Activated T-cell treated with anti-CD3 and anti-CD28 coated beads, Interleukin-2, amount 50 U/mL, for 4 hours (primary cell): Measurements from ENCODE around the gene C17orf58. TPM values are rescaled to one million over a fixed set of nuclear protein-coding genes. Genes with fewer than 3 reads are reported as not detected.
"Not testable (repeated sequence)": the region's sequence is repeated elsewhere in the genome, so short reads cannot be mapped to it uniquely, and the experiment has no call there.

ENCODE experiments used
- ATAC-seq, 2 donors: fragments of 200-7000 bp; cut with Tn5 transposase; one replicate each; pipeline ENCODE4 v1.10.0; 2021
- DNase-seq: peaks from one replicate; pipeline ENCODE4 v3.0.0-alpha.2; 2020
- H3K27me3 Mint-ChIP-seq: one replicate; pipeline ENCODE4 v1.8.0; 2021; ENCODE audit warnings: low read depth, mixed read lengths
- H3K36me3 Mint-ChIP-seq: one replicate; pipeline ENCODE4 v1.8.0; 2022; ENCODE audit warnings: mixed read lengths; ENCODE audit not compliant: insufficient read depth
- H3K4me1 Mint-ChIP-seq: one replicate; pipeline ENCODE4 v1.8.0; 2021; ENCODE audit warnings: low read depth, mixed read lengths
- H3K4me3 Mint-ChIP-seq: one replicate; pipeline ENCODE4 v1.8.0; 2021; ENCODE audit warnings: mild to moderate bottlenecking, moderate library complexity, mixed read lengths
- H3K9me3 Mint-ChIP-seq: one replicate; pipeline ENCODE4 v1.8.0; 2021; ENCODE audit warnings: mixed read lengths
- total RNA-seq, 3 donors: library from RNA; stranded (reverse); gene quantifications; one replicate each; pipeline ENCODE4 v1.2.1, GENCODE V29; 2021

The C17orf58 gene
- total RNA-seq, 3 donors from 2014 or later: 14.9 to 24.3 (median 19.2) TPM

DNA sequence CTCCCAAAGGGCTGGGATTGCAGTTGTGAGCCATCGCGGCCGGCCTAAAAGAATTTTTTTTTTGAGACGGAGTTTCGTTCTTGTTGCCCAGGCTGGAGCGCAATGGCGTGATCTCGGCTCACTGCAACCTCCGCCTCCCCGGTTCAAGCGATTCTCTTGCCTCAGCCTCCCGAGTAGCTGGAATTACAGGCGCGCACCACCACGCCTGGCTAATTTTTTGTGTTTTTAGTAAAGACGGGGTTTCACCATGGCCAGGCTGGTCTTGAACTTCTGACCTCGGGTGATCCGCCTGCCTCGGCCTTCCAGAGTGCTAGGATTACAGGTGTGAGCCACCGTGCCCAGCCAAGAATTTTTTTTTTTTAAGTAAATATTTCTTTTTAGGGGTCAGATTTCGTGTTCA, 22.2 kb upstream of the C17orf58 start:
- H3K4me1 Mint-ChIP-seq: peaks cover 11% of the 10 kb centered on the region
- H3K4me3 Mint-ChIP-seq: not testable (repeated sequence)

GRCh38 chr17:68016838-68017237, 20.6 kb upstream of the C17orf58 start:
- Mint-ChIP-seq H3K9me3 (no peaks in the 10 kb centered on the region), H3K4me3 (no peak overlapping the region), H3K36me3 (no peaks in the 10 kb centered on the region), H3K4me1 (peaks cover 11% of the 10 kb centered on the region), H3K27me3 (peaks cover 2% of the 10 kb centered on the region)
- DNase-seq (no peak), ATAC-seq (no peak)

More for the DNA sequence above, 22.2 kb upstream of the C17orf58 start:
- H3K9me3 Mint-ChIP-seq, H3K27me3 Mint-ChIP-seq, H3K36me3 Mint-ChIP-seq, DNase-seq, ATAC-seq: not testable (repeated sequence)

GRCh38 chr17:68015081-68015723, 18.9 kb upstream of the C17orf58 start:
- DNase-seq (no peak), ATAC-seq (no peak)
- Mint-ChIP-seq H3K27me3 (peaks cover 2% of the 10 kb centered on the region), H3K9me3 (no peaks in the 10 kb centered on the region), H3K4me3 (no peak overlapping the region), H3K4me1 (peaks cover 11% of the 10 kb centered on the region), H3K36me3 (no peaks in the 10 kb centered on the region)

DNA sequence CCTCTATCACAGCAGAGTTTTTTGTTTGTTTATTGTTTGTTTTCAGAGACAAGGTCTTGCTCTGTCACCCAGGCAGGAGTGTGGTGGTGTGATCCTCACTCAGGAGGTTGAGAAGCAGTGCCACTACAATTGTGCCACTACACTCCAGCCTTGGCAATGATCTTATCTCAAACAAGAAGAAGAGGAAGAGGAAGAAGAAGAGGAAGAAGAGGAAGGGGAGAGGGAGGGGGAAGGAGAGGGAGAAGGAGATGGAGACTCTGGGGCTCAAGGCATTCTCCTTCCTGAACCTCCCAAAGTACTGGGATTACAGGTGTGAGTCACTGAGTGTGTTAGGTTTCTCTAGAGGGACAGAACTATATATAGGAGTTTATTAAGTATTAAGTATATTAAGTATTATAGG, 17.1 kb upstream of the C17orf58 start:
- ATAC-seq: no peak
- peaks cover 6% of the 10 kb centered on the region for H3K4me1 Mint-ChIP-seq
- no peak overlapping the region for H3K4me3 Mint-ChIP-seq
- H3K36me3 Mint-ChIP-seq: no peaks in the 10 kb centered on the region
- H3K9me3 Mint-ChIP-seq: no peaks in the 10 kb centered on the region
- DNase-seq: no peak
- H3K27me3 Mint-ChIP-seq: no peaks in the 10 kb centered on the region

DNA sequence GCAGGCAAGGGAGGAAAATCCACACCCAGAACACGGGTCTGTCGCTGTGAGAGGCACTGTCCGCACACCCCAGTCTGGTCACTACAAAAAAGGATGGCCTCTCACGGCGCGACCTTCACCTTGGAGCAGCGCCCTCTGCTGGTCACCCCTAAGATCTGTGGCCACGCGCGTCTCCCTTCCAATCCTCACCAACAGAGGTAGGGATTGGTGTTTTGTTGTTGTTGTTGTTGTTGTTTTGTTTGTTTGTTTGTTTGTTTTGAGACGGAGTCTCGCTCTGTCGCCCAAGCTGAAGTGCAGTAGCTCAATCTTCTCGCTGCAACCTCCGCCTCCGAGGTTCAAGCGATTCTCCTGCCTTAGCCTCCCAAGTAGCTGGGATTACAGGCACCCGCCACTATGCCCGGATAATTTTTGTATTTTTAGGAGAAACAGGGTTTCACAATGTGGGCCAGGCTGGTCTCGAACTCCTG, 15.0 kb upstream of the C17orf58 start:
- Mint-ChIP-seq H3K9me3 (no peaks in the 10 kb centered on the region), H3K36me3 (no peaks in the 10 kb centered on the region), H3K4me1 (peaks cover 6% of the 10 kb centered on the region), H3K27me3 (no peaks in the 10 kb centered on the region), H3K4me3 (peak overlapping the region; percentile 65)
- ATAC-seq: peak; percentile 61 to 86
- peak; percentile 55 for DNase-seq

- H3K36me3 Mint-ChIP-seq: no peaks in the 10 kb centered on the region
- H3K4me1 Mint-ChIP-seq: peaks cover 6% of the 10 kb centered on the region
- ATAC-seq (no peak), DNase-seq (no peak)
- H3K27me3 Mint-ChIP-seq: no peaks in the 10 kb centered on the region
- H3K4me3 Mint-ChIP-seq: no peak overlapping the region
- no peaks in the 10 kb centered on the region for H3K9me3 Mint-ChIP-seq
These were observed 10.5 kb upstream of the C17orf58 start for GRCh38 chr17:68006797-68007196.

DNA sequence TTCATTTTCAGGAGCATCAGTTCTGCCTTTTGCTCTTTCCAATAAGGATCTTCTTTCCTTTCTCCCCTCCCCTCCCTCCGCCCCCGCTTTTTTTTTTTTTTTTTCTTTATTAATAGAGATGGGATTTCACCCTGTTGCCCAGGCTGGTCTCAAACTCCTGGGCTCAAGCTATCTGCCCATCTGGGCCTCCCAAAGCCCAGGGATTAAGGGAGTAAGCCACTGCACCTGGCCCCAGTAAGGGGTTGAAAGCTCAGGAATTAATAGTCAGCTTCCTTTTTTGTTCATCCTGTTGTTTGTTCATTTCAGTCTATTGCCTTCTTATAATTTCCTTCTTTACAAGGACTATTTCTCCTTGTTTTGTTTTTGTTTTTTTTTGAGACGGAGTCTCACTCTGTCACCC, 7.9 kb upstream of the C17orf58 start:
- Mint-ChIP-seq H3K36me3 (no peaks in the 10 kb centered on the region), H3K4me3 (no peak overlapping the region), H3K9me3 (no peaks in the 10 kb centered on the region), H3K4me1 (no peaks in the 10 kb centered on the region), H3K27me3 (no peaks in the 10 kb centered on the region)
- DNase-seq (no peak), ATAC-seq (no peak)

GRCh38 chr17:67999291-67999911, 3.1 kb upstream of the C17orf58 start:
- no peak overlapping the region for H3K4me3 Mint-ChIP-seq
- H3K4me1 Mint-ChIP-seq: peaks cover 21% of the 10 kb centered on the region
- H3K27me3 Mint-ChIP-seq: peaks cover 14% of the 10 kb centered on the region
- DNase-seq (no peak), ATAC-seq (no peak)
- no peaks in the 10 kb centered on the region for H3K9me3 Mint-ChIP-seq
- H3K36me3 Mint-ChIP-seq: no peaks in the 10 kb centered on the region

GRCh38 chr17:67998466-67998865, 2.2 kb upstream of the C17orf58 start:
- Mint-ChIP-seq H3K36me3 (no peaks in the 10 kb centered on the region), H3K9me3 (no peaks in the 10 kb centered on the region), H3K27me3 (peaks cover 14% of the 10 kb centered on the region), H3K4me1 (peaks cover 23% of the 10 kb centered on the region), H3K4me3 (no peak overlapping the region)
- DNase-seq (no peak), ATAC-seq (no peak)

DNA sequence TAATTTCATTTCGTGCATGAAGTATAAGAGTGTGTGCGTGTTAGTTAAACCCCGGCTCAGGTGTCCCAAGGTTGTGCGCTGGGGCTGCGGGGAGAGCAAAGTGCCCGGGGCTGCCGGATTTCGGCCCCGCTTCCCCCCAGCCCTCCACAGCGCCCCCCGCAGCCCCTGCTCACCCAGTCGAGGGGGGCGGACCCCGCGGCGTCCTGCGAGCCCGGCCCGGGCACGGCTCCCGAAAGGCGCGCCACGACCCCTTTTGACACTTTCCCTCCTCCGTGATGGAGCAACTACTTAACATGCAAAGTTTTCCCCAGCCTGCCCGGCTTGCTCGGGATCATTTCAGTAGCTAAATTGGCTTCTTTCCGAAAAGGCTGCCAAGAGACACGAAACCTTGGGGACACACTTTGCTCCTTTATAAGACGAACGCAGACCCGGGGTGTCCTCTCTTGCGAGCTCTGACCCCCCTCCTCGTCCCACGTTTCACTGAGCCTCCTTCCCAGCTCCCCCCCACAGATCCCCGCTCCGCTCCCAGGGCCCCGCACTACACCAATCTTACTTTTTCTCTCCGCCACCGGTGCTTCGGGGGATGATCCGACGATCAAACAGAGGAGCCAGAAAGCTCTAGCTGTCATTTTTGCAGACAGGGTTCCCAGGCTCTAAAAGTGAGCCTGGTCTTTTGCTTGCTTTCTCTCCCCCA, 552 bp downstream of the C17orf58 start:
- peak overlapping the region; percentile 80 for H3K4me3 Mint-ChIP-seq
- DNase-seq (peak; percentile 8), ATAC-seq (no peak)
- peaks cover 14% of the 10 kb centered on the region for H3K27me3 Mint-ChIP-seq
- no peaks in the 10 kb centered on the region for H3K36me3 Mint-ChIP-seq
- H3K4me1 Mint-ChIP-seq: peaks cover 28% of the 10 kb centered on the region
- no peaks in the 10 kb centered on the region for H3K9me3 Mint-ChIP-seq

GRCh38 chr17:67994817-67995569, 1.3 kb downstream of the C17orf58 start:
- no peak for DNase-seq
- peak overlapping the region; percentile 80 for H3K4me3 Mint-ChIP-seq
- ATAC-seq: no peak
- H3K27me3 Mint-ChIP-seq: peaks cover 14% of the 10 kb centered on the region
- peaks cover 28% of the 10 kb centered on the region for H3K4me1 Mint-ChIP-seq
- no peaks in the 10 kb centered on the region for H3K9me3 Mint-ChIP-seq
- no peaks in the 10 kb centered on the region for H3K36me3 Mint-ChIP-seq

- Mint-ChIP-seq H3K9me3 (no peaks in the 10 kb centered on the region), H3K4me3 (peak overlapping the region; percentile 80), H3K27me3 (peaks cover 14% of the 10 kb centered on the region), H3K36me3 (no peaks in the 10 kb centered on the region), H3K4me1 (peaks cover 28% of the 10 kb centered on the region)
- DNase-seq: no peak
- no peak for ATAC-seq
These were observed 2.3 kb downstream of the C17orf58 start for GRCh38 chr17:67993998-67994361.

DNA sequence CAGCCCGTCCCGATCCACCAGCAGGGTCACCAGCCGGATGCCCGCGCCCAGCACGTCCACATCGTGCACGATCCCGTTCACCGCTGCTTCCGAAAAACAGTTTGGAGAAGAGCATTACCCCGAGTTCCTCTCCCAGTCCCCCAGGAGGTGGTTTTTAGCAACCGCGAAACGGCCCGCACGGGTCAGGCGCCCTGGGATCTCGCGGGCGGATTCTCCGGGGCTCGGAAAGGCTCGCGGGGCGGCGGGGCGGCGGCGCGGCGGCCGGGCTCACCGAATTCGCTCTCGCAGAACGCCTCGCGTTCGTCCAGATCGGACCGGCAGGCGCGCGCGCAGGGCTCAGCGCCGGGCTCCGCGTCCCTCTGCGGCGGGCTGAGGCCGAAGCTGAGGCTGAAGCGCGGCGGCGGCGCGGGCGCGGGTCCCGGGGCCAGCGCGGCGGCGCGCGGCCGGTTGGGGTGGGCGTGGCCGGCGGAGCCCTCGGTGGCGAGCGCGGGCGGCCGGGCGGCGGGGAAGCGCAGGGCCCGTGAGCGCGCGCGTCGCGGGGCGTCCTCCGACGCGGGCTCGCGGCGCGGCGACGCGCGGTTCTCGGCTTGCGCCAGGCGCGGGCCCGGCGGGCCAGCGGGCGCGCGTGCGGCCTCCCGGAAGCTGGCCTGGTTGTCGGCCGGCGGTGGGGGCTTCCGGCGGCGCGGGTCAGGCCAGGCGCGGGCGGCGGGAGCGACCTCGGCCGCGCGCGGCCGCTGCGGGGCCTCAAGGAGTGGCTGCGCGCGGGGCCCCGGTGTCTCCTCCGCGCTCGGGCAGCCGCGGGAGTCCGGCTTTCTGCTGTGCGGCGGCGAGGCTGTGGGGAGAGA, 2.9 kb downstream of the C17orf58 start:
- peak; percentile 73 to 75 for ATAC-seq
- Mint-ChIP-seq H3K36me3 (no peaks in the 10 kb centered on the region), H3K27me3 (peaks cover 12% of the 10 kb centered on the region), H3K4me3 (peak overlapping the region; percentile 89), H3K9me3 (no peaks in the 10 kb centered on the region), H3K4me1 (peaks cover 28% of the 10 kb centered on the region)
- peak; percentile 56 for DNase-seq
